Measurements from ENCODE around the gene ZNRD2. TPM values are rescaled to one million over a fixed set of nuclear protein-coding genes. Genes with fewer than 3 reads are reported as not detected.
"Not testable (repeated sequence)": the region's sequence is repeated elsewhere in the genome, so short reads cannot be mapped to it uniquely, and the experiment has no call there.

The ZNRD2 gene
- total RNA-seq, 1 experiment from 2014 or later = 66.8 TPM

GRCh38 chr11:65564879-65565559 is 5.3 kb upstream of the ZNRD2 start:
- intact Hi-C loops (cut with micrococcal nuclease); H4K20me1 ChIP-seq (ENCODE audit: insufficient read depth); H3K36me3 ChIP-seq (ENCODE audit: control insufficient read depth in 1 of 2, insufficient read depth in 2 of 2, low read length in 2 of 2); H2AFZ ChIP-seq (ENCODE audit: low read depth, low read length, poor library complexity, severe bottlenecking); H3K4me3 ChIP-seq (replicated peaks in 1 of 2; ENCODE audit: low read depth in 1 of 2, low read length in 2 of 2); DNase-seq (ENCODE audit: low read depth, low spot score); H3K9me2 ChIP-seq (ENCODE audit: insufficient read depth); RAD21 ChIA-PET (ENCODE audit: low non-redundant PET in 1 of 2, low total read pairs in 2 of 2, uncharacterized antibody in 2 of 2, unreplicated experiment in 2 of 2); CTCF ChIA-PET; BruUV-seq (replicated peaks); ATAC-seq; H3K9me3 ChIP-seq (ENCODE audit: control insufficient read depth in 1 of 2, insufficient read depth in 1 of 2, low read depth in 1 of 2, low read length in 2 of 2); H3K27ac ChIP-seq (ENCODE audit: low read depth, low read length); POLR2A ChIA-PET; H3K4me2 ChIP-seq (ENCODE audit: low read length); H3K9ac ChIP-seq (ENCODE audit: low read length); H3K27me3 ChIP-seq (ENCODE audit: insufficient read depth, low read length): not testable (repeated sequence)
- Histone ChIP-seq H3K79me2 (ENCODE audit: insufficient read depth, low read length) (peaks cover 29% of the 10 kb centered on the region), H3K4me1 (ENCODE audit: control insufficient read depth in 1 of 2, insufficient read depth in 2 of 2, low read length in 2 of 2) (peaks cover 46 to 80% of the 10 kb centered on the region in 2 experiments)

- H3K27me3 ChIP-seq (ENCODE audit: insufficient read depth, low read length) = no peaks in the 10 kb centered on the region
- H2AFZ ChIP-seq (ENCODE audit: low read depth, low read length, poor library complexity, severe bottlenecking) = no peak overlapping the region
- no peaks in the 10 kb centered on the region for H3K9me2 ChIP-seq (ENCODE audit: insufficient read depth)
- BruUV-seq (replicated peaks) = no TSS peak
- peak overlapping the region; percentile 33; the same call in 1 of the 2 replicates for H3K4me2 ChIP-seq (ENCODE audit: low read length)
- CTCF ChIA-PET = no interaction called here
- intact Hi-C loops (cut with micrococcal nuclease) = no loop called here
- H4K20me1 ChIP-seq (ENCODE audit: insufficient read depth) = no peaks in the 10 kb centered on the region
- H3K4me1 ChIP-seq (ENCODE audit: control insufficient read depth in 1 of 2, insufficient read depth in 2 of 2, low read length in 2 of 2) = peaks cover 38 to 72% of the 10 kb centered on the region in 2 experiments
- no peak for TF ChIP-seq CEBPB (IDR thresholded peaks at IDR 0.05; ENCODE audit: low read depth)
- no peak for TF ChIP-seq POLR2AphosphoS5 (IDR thresholded peaks at IDR 0.05; ENCODE audit: low read depth, low read length)
- no peak for TF ChIP-seq MAX (IDR thresholded peaks at IDR 0.05)
- no peak for TF ChIP-seq ELF1 (IDR thresholded peaks at IDR 0.05; ENCODE audit: borderline replicate concordance, low read depth)
- no peak for TF ChIP-seq ZFX (IDR thresholded peaks at IDR 0.05)
- no peak for DNase-seq (ENCODE audit: low read depth, low spot score)
- no peak overlapping the region for H3K4me3 ChIP-seq (replicated peaks in 1 of 2; ENCODE audit: low read depth in 1 of 2, low read length in 2 of 2)
- ATAC-seq = no peak
- no peaks in the 10 kb centered on the region for H3K9me3 ChIP-seq (ENCODE audit: control insufficient read depth in 1 of 2, insufficient read depth in 1 of 2, low read depth in 1 of 2, low read length in 2 of 2)
- H3K79me2 ChIP-seq (ENCODE audit: insufficient read depth, low read length) = peaks cover 35% of the 10 kb centered on the region
- 0 out of 2 replicates have a peak overlapping the region, but pooled peaks have one; percentile 17 for H3K9ac ChIP-seq (ENCODE audit: low read length)
- POLR2A ChIA-PET = interaction anchor here (0.8 to 1.0 kb wide), 2 partner anchors 9 to 26 kb away, joined by 4 read pairs; no protein-coding TSS in a partner anchor
- RAD21 ChIA-PET (ENCODE audit: low non-redundant PET in 1 of 2, low total read pairs in 2 of 2, uncharacterized antibody in 2 of 2, unreplicated experiment in 2 of 2) = no interaction called here
- H3K36me3 ChIP-seq (ENCODE audit: control insufficient read depth in 1 of 2, insufficient read depth in 2 of 2, low read length in 2 of 2) = no peaks in the 10 kb centered on the region; a peak in 1 of 4 replicates
- no peak overlapping the region for H3K27ac ChIP-seq (ENCODE audit: low read depth, low read length)
Measured at GRCh38 chr11:65565624-65566453, 4.4 kb upstream of the ZNRD2 start.
